ENCODE data around the gene TRPV4. TPM values are rescaled to one million over a fixed set of nuclear protein-coding genes. Genes with fewer than 3 reads are reported as not detected.

Gene TRPV4
- total RNA-seq, 1 donor from 2014 or later: 0.75 TPM

GRCh38 chr12:109785854-109786253 lies 47.3 kb downstream of the TRPV4 start:
- Mint-ChIP-seq H3K4me3 (ENCODE audit: unreplicated experiment) (no peak overlapping the region), H3K9me3 (ENCODE audit: unreplicated experiment) (peaks cover 2% of the 10 kb centered on the region), H3K27ac (ENCODE audit: unreplicated experiment) (no peak overlapping the region), H3K27me3 (ENCODE audit: low read depth, unreplicated experiment) (peaks cover 6% of the 10 kb centered on the region), H3K36me3 (ENCODE audit: low read depth, unreplicated experiment) (peaks cover 4% of the 10 kb centered on the region), H3K4me1 (ENCODE audit: low read depth, unreplicated experiment) (no peaks in the 10 kb centered on the region)
- Histone ChIP-seq H4K20me1 (ENCODE audit: insufficient read depth, low read length) (no peaks in the 10 kb centered on the region), H3K4me3 (ENCODE audit: insufficient read depth, low read depth, low read length) (no peak overlapping the region), H2AFZ (ENCODE audit: low read depth, low read length) (no peak overlapping the region), H3K27me3 (ENCODE audit: insufficient read depth, low read length) (no peaks in the 10 kb centered on the region), H3K9ac (ENCODE audit: low read length) (no peak overlapping the region), H3K79me2 (ENCODE audit: insufficient read depth, low read length) (no peaks in the 10 kb centered on the region), H3K4me1 (ENCODE audit: insufficient read depth, low read length) (no peaks in the 10 kb centered on the region), H3K9me3 (ENCODE audit: insufficient read depth, low read depth, low read length) (no peaks in the 10 kb centered on the region), H3K36me3 (ENCODE audit: insufficient read depth, low read length) (no peaks in the 10 kb centered on the region), H3K27ac (ENCODE audit: low read depth, low read length) (no peak overlapping the region), H3K4me2 (ENCODE audit: low read length) (no peak overlapping the region)
- no peak for FAIRE-seq
- DNase-seq (ENCODE audit: low read depth): no peak
- no peak for TF ChIP-seq EZH2 (IDR thresholded peaks at IDR 0.05; ENCODE audit: insufficient read depth, low read length)
- TF ChIP-seq CTCF (IDR thresholded peaks at IDR 0.05; ENCODE audit: insufficient read depth, low read depth, low read length): no peak

GRCh38 chr12:109783965-109784244 lies 49.3 kb downstream of the TRPV4 start:
- Histone ChIP-seq H3K9ac (ENCODE audit: low read length) (no peak overlapping the region), H3K27me3 (ENCODE audit: insufficient read depth, low read length) (no peaks in the 10 kb centered on the region), H3K36me3 (ENCODE audit: insufficient read depth, low read length) (no peaks in the 10 kb centered on the region), H4K20me1 (ENCODE audit: insufficient read depth, low read length) (no peaks in the 10 kb centered on the region), H3K4me3 (ENCODE audit: insufficient read depth, low read depth, low read length) (no peak overlapping the region), H3K9me3 (ENCODE audit: insufficient read depth, low read depth, low read length) (peaks cover 5% of the 10 kb centered on the region), H3K79me2 (ENCODE audit: insufficient read depth, low read length) (no peaks in the 10 kb centered on the region), H3K4me1 (ENCODE audit: insufficient read depth, low read length) (no peaks in the 10 kb centered on the region), H3K4me2 (ENCODE audit: low read length) (no peak overlapping the region), H2AFZ (ENCODE audit: low read depth, low read length) (no peak overlapping the region), H3K27ac (ENCODE audit: low read depth, low read length) (no peak overlapping the region)
- Mint-ChIP-seq H3K4me1 (ENCODE audit: low read depth, unreplicated experiment) (no peaks in the 10 kb centered on the region), H3K27ac (ENCODE audit: unreplicated experiment) (no peak overlapping the region), H3K9me3 (ENCODE audit: unreplicated experiment) (peaks cover 2% of the 10 kb centered on the region), H3K27me3 (ENCODE audit: low read depth, unreplicated experiment) (peaks cover 6% of the 10 kb centered on the region), H3K36me3 (ENCODE audit: low read depth, unreplicated experiment) (peaks cover 4% of the 10 kb centered on the region), H3K4me3 (ENCODE audit: unreplicated experiment) (no peak overlapping the region)
- no peak for TF ChIP-seq EZH2 (IDR thresholded peaks at IDR 0.05; ENCODE audit: insufficient read depth, low read length)
- no peak for TF ChIP-seq CTCF (IDR thresholded peaks at IDR 0.05; ENCODE audit: insufficient read depth, low read depth, low read length)
- FAIRE-seq (no peak), DNase-seq (ENCODE audit: low read depth) (no peak)

- no peak for DNase-seq (ENCODE audit: low read depth)
- Histone ChIP-seq H3K9ac (ENCODE audit: low read length) (no peak overlapping the region), H3K36me3 (ENCODE audit: insufficient read depth, low read length) (no peaks in the 10 kb centered on the region), H3K27me3 (ENCODE audit: insufficient read depth, low read length) (no peaks in the 10 kb centered on the region), H3K79me2 (ENCODE audit: insufficient read depth, low read length) (no peaks in the 10 kb centered on the region), H3K9me3 (ENCODE audit: insufficient read depth, low read depth, low read length) (peaks cover 5% of the 10 kb centered on the region), H3K27ac (ENCODE audit: low read depth, low read length) (no peak overlapping the region), H3K4me2 (ENCODE audit: low read length) (no peak overlapping the region), H4K20me1 (ENCODE audit: insufficient read depth, low read length) (no peaks in the 10 kb centered on the region), H2AFZ (ENCODE audit: low read depth, low read length) (no peak overlapping the region), H3K4me3 (ENCODE audit: insufficient read depth, low read depth, low read length) (no peak overlapping the region), H3K4me1 (ENCODE audit: insufficient read depth, low read length) (no peaks in the 10 kb centered on the region)
- Mint-ChIP-seq H3K27me3 (ENCODE audit: low read depth, unreplicated experiment) (peaks cover 4% of the 10 kb centered on the region), H3K27ac (ENCODE audit: unreplicated experiment) (no peak overlapping the region), H3K4me1 (ENCODE audit: low read depth, unreplicated experiment) (no peaks in the 10 kb centered on the region), H3K36me3 (ENCODE audit: low read depth, unreplicated experiment) (peaks cover 4% of the 10 kb centered on the region), H3K9me3 (ENCODE audit: unreplicated experiment) (peaks cover 2% of the 10 kb centered on the region), H3K4me3 (ENCODE audit: unreplicated experiment) (no peak overlapping the region)
- TF ChIP-seq CTCF (IDR thresholded peaks at IDR 0.05; ENCODE audit: insufficient read depth, low read depth, low read length) (no peak), EZH2 (IDR thresholded peaks at IDR 0.05; ENCODE audit: insufficient read depth, low read length) (no peak)
- FAIRE-seq: no peak
Measured at GRCh38 chr12:109783135-109783964, 49.8 kb downstream of the TRPV4 start.

Measured in astrocyte (in vitro differentiated cells and primary cell).